Superior temporal gyrus (tissue), 1 donor: ENCODE data around the gene FHDC1.

Experiments used
- DNase-seq: peaks from one replicate; pipeline ENCODE4 v3.0.0-alpha.2; 2016; ENCODE audit errors: extremely low spot score

FHDC1 gene

DNA sequence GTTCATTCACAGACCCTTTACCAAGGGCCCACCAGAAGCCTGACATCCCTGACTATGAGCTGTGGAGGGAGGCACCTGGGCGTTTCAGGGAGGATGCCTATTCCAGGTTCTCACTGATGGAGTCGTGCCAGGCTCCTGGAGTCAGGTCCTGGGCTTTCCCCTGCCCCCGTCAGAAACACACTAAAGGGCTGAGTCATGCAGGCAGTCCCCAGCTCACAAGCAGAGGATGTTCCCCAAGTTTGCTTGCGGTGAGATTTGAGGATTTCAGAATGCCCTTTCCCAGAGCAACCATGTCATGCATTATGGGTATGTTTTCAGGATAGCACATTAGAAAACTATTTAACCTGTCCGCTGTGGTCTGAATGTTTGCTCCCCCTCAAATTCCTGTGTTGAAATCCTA, 45.2 kb downstream of the FHDC1 start:
- DNase-seq: no peak

DNA sequence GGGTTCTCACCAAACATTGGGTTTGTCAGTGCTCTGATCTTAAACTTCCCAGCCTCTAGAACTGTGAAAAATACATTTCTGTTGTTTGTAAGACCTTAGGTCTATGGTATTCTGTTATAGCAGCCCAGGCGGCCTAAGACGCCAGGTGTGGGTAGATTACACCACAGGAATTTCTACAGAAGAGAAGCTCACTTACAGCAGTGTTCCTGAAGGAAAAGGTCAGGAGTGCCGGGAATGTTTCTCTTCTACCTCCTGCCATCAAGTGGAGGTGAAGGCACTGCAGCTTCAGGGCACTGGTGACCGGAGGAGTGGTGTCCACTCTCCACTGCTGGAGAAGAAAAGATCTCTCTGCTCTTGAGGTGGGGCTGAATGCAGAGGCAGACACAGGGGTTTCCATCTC, 45.7 kb downstream of the FHDC1 start:
- no peak for DNase-seq

DNA sequence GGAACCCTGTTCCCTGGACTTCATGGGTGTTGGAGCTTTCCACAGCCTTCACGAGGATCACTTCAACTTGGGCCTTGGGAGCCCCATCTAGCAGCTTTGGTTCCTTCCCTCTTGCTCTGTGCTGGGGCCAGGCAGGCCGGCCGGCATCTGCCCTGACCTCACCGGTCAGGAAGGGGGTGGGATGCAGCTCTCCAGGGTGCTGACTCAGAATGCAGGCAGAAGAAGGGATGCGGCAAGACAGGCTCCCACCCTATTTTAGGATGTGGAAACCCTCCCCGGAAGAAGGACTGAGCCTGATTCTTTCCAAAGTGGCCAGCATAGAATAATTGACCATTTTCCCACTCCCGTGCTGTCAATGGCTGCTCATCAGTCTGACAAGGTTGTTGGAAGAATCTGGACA, 47.1 kb downstream of the FHDC1 start:
- DNase-seq: no peak

DNA sequence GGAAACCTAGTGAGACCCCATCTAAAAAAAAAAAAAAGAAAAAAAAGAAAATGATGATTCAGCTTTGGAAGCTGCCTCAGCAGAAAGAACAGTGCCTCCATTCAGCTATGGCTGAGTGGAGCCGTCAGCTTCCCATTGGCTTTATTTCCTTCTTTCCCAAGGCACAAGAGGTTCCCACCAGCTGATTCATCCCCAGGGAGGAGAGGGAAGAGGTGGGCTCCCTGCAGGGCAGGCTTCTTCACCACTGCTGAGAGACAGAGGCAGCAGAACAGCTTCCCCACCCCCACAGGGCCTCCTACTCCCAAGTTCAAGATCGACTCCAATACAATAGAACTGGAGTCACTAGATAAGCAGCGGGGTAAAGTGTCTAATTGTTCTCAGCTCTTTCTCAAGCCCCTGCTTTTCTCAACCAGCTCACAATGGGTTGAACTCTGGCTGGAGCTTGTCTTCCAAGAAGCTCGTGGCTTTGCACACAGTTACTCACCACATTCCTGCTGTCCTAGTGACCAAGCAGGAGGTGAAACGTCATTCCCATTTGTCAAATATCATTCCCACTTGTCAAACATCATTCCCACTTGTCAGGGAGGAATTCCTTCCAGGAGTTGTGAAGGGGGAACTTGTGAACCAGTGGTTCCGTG, 47.8 kb downstream of the FHDC1 start:
- DNase-seq: no peak

DNA sequence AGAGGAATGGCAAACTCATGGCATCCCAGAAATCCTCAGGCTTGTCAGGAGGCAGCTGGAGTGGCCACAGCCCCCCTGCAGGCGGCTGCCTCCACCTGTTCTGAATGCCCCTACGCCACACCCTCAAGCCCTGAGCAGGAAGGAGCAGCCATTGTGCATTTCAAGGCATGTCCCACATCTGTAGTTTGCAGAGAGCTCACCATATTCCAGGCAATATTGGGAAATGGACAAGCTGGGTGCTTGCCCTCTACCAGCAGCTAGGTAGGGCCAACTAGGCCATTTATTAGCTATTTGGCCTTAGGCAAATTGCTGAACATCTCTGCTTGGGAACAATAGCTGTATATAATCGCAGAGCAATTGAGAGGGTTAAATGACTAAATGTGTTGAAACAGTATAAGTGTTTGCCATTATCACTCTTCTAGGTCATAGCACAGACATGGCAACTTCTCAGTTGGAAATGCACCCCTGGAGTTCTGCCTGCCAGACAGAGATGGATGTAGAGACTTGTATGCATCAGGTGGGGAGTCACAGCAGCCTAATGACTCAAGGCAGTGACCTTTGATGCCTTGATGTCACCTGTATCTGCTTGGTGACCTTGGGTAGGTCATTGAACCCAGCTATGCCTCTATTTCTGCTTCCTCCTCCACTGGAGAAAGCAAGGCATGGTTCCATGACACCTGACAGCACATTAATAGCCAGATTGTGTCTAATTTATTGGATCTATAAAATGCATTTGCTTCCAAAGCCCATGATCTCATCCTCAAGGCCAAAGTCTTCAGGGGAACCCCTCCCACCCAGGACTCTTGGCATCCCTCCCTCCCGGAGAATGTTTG, 52.8 kb downstream of the FHDC1 start:
- DNase-seq: no peak

DNA sequence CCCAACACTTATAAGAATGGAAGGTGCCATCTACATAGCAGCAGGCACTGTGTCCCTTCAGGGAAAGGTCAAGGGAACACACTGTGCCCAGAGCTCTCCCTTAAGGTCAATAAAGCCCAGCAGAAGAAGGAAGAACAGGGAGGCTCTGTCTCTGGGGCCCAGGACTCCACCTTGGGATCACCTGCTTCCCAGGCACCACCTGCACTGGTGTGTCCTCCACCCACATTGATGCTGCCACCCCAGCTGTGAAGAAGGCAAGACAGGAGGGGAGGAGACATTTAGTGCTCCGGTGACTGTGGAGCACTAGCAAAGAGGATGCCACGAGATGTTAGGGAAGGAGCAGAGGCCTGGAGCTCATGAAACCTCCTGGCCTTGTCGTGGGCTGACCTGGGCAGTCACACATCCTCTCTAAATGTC, 53.4 kb downstream of the FHDC1 start:
- DNase-seq: no peak

DNA sequence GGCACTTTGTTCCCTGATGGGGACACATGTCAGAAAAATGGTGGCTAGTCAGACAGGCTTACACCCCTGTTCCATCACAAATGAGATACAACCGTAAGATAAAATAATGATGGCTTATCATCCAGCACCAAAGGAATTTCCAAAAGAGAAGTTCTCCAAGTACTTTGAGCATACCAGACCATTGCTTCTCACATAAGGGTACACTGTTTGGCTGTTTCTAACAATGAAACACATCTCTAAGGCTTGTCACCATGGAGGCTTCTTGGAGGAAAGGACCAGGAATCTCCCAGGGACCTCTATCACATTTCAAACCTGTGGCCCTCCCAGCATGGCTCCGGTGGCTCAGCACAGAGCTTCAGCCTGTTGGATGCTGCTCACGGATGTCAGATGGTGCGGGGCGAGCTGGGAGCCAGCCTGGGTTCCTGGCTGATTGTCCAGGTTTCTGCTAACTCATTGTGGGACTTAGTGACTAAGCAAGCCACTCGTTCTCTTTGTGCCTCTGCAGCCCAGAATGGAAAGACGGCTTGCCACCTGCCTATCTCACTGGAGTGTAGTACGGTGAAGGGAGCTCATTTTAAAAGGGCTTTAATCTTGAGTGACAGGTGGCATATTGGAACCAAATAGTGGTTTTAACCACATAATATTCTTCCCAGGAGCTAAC, 54.5 kb downstream of the FHDC1 start:
- no peak for DNase-seq

DNA sequence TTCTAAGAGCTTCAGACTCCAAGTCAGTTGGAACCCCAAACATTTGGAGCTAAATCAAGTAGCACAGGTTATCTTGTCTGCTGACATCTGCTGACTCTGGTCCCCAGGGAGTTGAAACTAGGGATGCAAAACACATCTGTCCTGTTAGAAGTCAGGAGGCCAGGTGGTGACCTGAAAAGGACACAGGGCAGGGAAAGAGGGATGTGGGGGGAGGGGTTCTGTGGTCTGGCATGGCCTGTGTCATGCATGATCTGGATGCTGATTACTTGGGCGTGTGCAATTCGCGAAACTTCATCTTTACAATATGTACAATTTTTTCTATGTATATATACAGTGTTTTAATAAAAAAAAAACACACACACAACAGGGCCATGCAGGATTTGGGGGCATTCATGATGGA, 55.3 kb downstream of the FHDC1 start:
- no peak for DNase-seq

DNA sequence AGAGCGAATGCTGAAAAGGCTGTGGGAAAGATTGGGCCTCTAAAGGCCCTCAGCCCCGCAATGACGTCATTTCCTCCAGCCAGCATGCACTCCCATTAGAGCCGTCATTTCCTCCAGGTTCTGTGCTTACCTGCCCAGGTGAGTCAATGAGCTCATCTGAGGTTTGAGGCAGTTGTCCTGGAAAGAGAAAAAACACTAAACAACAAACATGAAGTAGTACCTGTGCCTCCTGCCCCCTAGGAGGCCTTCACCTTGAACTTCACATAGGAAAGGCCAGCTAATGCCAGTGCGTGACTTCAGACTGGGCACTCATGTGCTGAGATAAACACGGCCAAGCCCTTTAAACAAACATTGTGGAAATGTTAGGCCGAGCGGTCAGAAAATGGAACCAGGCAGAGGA, 55.9 kb downstream of the FHDC1 start:
- no peak for DNase-seq

DNA sequence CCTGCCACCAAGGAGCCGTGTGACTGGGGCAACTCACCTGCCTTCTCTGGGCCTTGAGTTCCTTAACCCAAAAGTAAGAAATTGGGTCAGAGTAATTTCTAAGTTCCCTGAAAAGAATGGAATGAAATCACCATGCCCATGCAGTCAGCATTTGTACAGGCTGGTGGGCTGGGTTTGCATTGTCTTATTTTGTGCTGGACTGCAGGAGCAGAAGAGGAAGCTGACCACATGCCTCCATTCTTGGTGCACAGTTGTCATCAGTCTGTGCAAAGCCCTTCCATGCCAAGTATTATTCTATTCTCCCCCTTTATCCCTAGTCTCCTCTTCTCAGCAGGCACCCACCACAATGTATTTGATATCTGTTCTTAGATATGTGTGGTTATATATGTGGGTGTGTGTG, 56.3 kb downstream of the FHDC1 start:
- DNase-seq: no peak

DNA sequence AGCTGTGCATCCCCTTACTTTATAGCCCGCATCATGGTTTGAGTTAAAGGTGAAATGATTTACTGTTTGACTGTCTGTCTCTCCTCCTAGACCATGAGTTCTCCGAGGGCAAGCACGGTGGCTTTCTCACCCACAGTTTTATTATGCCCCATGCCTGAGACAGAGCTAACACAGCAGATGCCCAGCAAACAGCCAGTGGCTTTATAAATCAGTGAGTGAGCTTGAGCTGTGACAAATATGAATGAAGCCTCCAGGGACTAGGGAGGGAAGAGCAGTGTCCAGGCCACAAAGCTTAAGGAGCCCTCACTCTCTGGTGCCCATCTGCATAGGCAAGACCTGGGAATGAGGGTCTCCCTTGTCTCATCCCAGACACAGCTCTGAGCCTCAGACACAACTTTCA, 57.9 kb downstream of the FHDC1 start:
- no peak for DNase-seq

DNA sequence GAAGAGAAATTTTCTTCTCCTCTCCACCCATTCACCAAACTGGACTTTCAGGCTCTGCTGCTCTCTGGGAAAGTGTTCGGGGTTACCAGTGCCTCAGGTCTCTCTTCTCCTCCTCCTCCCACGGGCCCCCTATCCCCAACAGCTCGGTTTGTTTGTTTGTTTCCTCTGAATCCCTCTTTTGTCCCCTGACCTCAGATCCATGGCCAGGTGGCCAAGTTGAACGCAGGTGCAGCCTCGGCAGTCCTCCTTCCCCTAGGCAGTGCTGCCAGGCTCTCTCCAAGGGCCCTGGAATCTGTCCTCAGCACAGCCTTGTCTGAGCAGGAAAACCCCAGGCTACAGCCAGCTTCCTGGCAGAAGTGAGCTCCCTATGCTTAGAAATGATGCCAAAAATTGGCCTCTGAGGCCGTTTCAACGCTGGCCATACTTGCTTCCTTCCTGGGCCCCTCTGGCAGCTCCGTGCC, 60.0 kb downstream of the FHDC1 start:
- DNase-seq: no peak

DNA sequence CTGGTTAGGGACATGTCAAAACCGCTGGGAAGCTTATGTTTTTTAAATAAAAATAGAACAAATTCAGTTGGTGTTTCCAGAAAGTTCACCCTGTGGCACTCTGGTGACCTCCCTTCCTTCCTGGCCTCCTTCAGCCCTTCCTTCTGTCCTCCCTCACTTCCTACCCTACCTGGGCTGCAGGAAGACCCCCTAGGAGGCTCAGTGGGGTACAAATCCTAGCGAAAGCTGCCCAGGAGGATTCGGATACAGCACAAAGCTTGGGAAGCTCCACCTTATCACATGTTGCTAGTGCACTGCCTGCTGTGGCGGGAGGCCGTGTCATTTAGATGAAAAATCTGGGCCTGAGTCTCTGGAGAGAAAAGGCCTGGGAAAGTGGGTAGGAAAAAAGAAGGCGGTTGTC, 60.5 kb downstream of the FHDC1 start:
- DNase-seq: no peak

DNA sequence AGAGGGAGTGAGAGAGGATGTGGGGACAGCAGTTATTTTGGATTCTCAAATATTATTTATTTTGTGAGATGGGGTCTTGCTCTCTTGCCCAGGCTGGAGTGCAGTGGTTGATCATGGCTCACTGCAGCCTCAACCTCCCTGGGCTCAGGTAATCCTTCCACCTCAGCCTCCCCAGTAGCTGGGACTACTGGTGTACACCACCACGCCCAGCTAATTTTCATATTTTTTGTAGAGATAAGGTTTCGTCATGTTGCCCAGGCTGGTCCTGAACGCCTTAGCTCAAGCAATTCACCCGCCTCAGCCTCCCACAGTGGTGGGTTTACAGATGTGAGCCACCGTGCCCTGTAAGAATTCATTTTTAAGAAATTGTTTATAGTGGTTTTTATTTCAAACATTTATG, 61.2 kb downstream of the FHDC1 start:
- DNase-seq: no peak

DNA sequence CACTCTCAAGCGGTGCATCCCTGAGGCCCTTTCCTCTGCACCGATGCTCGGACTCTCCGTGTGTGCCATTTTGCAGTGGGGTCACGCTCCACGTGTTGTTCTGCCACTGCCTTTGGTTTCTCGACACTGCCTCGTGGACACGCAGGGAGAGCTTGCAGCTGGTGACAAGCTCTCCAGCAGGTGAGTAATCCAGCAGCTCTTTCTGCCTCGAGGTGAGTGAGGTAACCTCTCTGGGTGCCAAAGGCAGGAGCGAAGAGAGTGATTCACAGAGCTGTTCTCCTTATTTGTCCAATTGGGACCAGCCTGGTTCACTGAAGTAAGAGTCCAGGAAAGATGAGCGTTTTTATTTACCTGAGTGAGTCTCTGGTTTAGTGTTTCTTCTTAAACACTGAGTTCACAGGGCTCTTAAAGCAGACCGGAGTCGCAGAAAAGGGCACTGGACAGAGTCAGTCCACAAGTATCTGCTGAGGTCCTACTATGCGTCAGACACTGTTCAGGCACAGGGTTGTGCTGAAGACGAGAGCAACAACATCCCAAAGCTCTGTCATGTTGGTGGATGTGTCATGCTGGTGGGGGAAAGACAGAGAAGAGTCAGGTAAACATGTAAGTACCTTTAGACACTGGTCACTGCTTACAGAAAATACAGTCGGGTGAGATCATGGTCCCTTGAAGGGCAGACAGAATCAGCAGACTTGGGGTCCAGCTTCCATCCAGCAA, 61.8 kb downstream of the FHDC1 start:
- no peak for DNase-seq

DNA sequence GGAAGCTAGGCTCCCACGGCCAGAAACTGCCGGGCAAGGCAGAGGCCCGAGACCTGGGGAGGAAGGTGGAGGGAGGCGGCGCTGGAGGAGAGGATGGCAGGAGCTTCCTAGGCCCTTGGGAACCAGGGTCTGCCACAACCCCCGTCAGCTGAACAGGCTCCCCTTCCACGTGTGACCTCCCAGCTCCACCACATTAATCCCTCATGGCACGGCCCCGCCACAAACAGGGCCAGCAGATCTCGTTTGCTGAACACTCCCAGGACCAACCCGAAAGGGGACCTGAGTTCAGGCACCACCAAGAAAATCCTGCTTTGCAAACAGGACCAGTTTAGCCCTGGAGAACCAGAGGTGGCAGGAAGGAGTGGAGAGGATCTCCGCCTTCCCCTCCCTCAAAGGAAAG, 62.7 kb downstream of the FHDC1 start:
- no peak for DNase-seq

DNA sequence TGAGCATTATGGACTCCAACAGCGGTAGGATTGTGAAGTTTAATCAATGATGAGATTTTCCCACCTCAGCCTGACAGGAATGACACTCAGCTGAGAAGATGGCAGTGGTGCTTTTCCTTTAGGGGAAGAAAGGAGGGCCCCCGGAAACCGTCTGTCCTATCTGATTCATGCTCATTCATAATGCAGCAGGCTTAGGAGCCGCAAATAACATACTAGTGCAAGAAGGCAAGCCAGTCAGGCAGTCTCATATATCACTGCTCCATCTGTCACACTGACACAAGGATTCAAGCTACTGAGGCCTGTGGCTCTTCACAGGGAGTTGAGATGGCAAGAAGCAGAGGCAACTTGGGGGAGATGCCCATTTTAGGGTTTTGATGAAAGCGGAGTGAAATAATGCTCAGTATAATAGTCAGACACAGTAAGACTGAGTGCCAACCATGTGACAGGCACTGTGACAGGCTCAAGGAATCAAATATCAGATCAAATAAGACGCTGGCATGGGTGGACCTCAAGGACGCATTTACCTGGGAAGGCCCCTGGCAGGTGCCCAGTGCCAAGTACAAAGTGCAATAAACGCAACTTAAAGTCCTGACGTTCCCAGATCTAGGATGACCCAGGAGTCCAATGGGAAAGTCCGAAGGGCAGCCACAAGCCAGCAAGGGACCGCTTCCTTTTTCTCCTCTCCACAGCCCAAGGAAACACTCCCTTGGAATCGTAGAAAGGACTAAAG, 63.4 kb downstream of the FHDC1 start:
- no peak for DNase-seq

DNA sequence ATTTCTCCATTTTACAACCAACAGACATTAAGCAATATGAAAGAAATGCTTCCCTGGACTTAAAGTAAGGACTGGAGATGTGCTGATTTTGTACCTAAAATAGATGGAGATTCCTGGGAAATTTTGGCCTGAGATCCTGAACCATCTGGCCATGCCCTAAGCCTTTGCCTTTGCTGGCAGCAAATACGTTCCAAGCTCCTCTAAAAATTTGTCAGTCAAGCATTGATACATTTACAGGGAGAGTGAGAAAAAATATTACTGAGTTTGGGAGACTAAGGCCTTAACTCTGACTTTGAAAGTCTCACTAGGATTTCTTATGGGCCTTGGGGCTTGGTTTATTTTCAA, 63.9 kb downstream of the FHDC1 start:
- DNase-seq: no peak

DNA sequence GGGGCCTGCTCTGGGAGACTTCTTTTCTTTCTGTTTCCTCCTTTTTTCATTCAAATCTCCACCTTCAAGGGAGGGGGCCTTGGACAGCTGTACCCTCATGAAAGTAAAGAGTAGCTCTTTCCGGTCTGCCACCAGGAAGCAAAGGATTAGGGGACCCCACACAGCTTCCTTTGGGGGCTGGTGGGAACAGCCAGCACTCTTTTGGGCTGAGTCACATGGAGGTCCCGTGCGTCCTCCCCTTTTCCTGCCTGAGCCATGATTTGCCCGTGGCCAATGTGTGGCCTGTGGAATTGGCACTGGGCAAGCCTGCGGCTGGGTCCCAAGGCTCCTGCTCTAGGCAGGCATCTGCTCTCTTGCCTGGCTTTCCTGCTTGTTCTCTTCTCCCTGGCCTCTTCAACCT, 65.5 kb downstream of the FHDC1 start:
- no peak for DNase-seq

DNA sequence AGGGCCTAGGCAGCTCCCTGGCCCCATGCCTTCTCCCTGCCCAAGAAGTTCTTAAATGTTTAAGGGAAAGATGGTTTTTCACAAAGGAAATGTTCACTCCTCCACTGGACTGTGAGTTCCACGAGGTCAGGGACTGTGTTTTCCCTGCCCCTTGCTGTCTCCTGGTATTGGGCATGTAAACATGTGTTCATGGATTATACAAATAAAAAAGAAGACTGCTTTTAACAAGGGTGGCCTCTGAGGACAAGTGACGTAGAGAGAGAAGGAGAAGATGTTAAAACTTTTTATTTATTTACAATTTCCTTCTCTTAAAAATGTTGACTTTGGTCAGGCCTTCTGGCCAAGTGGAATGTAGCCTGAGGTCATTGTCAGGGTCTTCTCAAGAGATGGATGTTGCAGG, 66.0 kb downstream of the FHDC1 start:
- DNase-seq: no peak

DNA sequence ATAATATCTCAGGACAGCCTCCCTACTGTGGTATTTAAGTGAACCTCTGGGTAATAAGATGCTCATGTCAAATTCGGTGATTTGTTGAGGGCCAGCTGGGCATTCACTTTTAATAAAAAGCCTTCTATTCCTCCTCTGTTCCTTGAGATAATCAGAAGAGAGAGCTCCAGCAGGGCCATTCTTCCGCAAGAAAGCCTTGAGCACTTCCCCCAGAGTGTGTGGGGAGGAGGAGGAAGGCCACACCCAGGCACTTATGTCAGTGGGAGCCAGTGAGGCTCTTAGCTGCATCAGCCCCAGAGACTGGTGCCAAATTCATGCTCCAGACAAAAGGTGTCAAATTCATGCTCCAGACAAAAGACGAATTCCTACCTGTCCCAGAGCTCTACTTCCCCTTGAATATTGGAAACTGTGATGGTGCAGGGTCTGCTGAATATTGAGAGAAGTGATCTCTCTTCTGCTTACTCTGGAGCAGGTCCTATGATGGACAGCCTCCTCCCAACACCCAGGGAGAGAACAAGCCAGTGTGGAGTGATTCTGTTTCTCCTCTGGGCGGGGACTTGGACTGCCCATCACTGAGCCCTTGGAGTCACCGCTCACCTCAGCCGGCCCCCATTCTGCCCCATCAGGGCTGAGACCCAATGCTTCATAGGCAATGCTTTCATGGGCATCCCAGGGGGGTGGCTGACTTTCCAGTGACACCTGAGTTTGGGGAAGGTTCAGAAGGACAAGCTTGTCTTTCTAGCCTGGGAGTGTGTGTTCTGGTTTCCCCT, 68.1 kb downstream of the FHDC1 start:
- no peak for DNase-seq
